C1 segment of cervical spinal cord (tissue), 14 donors: ENCODE data around the gene CLEC14A.

Experiments used
- DNase-seq, 14 donors: peaks; one replicate each; lab custom pipeline; 2025; lab: John Stamatoyannopoulos, UW

The CLEC14A gene

GRCh38 chr14:38248321-38249028, 7.4 kb downstream of the CLEC14A start:
- DNase-seq, result no peak

DNA sequence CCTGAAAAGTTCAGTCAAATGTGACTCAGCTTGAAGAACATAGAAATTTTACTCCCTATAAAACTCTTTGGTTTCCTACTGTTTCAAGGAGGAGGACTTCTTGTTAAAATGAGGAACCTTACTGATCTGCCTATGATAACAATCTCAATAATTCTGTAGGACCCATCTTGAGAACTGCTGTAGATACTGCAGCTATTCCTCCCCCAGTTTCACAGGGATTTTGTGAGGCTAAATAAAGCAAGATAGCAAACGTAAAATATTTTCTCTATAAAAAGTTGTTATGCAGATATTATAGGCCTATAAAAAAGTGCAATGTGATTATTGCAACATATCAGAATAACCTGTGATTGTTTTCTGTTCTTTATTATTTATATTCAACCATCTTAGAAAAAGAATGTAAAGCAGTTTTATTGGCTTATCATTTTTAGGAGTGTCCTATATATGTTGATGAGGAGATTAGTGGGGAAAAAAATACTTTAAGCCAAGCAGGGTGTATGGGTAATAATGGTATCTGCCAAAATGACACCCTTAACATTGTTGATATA, 12.1 kb downstream of the CLEC14A start:
- DNase-seq, result no peak

- DNase-seq, result no peak
Observed at GRCh38 chr14:38238878-38239277, 17.0 kb downstream of the CLEC14A start.

- no peak for DNase-seq
Observed at GRCh38 chr14:38238332-38238731, 17.6 kb downstream of the CLEC14A start.

DNA sequence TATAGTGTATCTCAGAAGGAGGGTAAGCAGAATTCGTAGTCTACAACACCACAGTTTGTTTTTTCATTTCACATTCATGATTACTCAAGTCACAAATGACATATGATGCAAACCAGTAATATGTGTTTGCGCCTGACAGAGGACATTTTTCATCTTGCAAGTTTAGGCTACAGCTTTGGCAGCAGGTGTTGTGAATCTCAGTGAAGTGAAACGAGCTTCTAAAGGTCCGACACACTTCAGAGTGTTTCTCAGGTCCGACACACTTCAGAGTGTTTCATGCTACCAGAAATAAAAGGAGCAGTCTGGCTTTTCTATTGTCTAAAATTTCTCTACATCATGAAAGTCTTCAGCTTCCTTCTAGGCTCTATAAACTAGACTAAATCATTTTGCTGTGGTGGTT, 22.7 kb downstream of the CLEC14A start:
- DNase-seq, result no peak

DNA sequence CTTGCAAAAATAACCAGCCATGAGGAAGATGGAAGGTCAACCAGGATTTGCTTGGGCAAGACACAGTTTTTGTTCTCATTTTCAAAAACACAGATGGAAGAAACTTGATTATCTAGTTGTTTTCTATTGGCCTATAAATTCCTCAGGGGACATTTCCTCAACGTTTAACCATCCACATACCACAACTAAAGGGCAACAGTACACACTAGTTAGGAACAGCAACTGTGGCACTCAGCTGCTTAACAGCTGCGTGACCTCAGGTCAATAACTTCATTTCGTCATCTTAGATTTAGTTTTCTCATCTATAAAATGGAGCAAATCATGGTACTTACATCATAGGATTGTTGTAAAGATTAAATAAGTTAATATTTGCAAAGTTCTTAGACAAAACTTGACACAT, 29.5 kb downstream of the CLEC14A start:
- no peak for DNase-seq

- DNase-seq, result no peak
Observed at GRCh38 chr14:38225946-38226345, 29.9 kb downstream of the CLEC14A start.

- no peak for DNase-seq
Observed at GRCh38 chr14:38224338-38224737, 31.6 kb downstream of the CLEC14A start.

- DNase-seq, result no peak
Observed at GRCh38 chr14:38221077-38221476, 34.8 kb downstream of the CLEC14A start.

GRCh38 chr14:38217553-38217952, 38.3 kb downstream of the CLEC14A start:
- DNase-seq, result no peak

DNA sequence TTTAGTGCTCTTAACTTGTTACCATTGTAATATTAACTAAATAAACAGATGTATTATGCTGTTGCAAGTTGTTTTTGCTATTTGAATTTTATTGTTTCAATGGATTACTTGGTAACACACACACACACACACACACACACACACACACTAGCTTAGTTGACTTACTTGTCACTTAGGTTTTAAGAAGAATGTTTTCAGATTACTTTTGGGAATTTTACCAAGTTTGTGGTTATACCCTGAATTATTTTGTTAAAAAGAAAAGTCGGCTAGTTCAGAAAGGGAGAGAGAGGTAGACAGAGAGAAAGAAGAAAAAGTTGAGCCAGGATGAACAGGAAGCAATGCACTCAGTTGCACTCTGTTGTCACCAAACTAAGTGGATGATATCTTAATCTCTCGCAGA, 42.9 kb downstream of the CLEC14A start:
- no peak for DNase-seq

GRCh38 chr14:38212111-38212510, 43.8 kb downstream of the CLEC14A start:
- no peak for DNase-seq

- DNase-seq, result no peak
Observed at GRCh38 chr14:38211255-38211735, 44.6 kb downstream of the CLEC14A start.

GRCh38 chr14:38210587-38211216, 45.2 kb downstream of the CLEC14A start:
- no peak for DNase-seq

- no peak for DNase-seq
Observed at GRCh38 chr14:38209572-38210557, 46.0 kb downstream of the CLEC14A start.

GRCh38 chr14:38208618-38209562, 47.0 kb downstream of the CLEC14A start:
- no peak for DNase-seq

DNA sequence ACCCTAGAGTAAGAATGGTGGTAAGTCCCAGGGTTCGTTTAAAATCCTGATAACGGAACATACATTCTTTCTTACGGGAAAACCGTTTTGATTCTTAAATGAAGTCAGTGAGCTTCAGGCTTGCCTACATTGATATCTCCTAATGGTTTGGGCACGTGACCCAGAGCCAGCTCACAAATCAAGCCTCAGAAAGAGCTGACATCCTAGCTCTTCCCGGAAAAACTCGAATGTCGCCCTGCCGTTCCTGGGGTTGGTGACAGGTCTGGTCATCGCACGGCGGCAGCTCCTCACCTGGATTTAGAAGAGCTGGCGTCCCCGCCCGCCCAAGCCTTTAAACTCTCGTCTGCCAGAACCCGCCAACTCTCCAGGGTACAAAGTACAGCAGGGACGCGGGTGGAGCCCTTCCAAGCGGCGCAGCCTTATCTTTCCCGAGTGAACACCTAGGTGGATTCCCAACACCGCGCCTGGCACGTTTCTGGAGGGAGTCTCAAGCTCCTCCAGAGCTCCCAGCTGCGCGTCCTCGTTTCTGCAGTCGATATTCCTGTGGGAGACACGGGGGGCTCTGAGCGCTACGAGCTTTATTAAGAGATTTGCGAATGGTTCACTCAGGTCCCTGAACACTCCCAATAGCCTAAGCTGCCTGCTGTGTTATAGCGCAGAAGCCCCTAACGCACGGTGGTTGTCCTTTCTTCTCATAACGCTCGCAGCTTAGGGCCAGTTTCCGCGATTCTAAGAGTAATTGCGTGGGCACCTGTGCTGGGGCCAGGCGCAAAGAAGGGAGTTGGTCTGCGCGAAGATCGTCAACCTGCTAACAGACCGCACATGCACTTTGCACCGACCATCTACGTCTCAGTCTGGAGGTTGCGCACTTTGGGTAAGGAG, 47.9 kb downstream of the CLEC14A start, which contains the start of gene SSTR1:
Gene SSTR1 (plus strand): TSS at position 169 of the 882 bp plus-strand sequence. CDS start 1,486 bp downstream, outside the sequence.
- DNase-seq, result no peak

DNA sequence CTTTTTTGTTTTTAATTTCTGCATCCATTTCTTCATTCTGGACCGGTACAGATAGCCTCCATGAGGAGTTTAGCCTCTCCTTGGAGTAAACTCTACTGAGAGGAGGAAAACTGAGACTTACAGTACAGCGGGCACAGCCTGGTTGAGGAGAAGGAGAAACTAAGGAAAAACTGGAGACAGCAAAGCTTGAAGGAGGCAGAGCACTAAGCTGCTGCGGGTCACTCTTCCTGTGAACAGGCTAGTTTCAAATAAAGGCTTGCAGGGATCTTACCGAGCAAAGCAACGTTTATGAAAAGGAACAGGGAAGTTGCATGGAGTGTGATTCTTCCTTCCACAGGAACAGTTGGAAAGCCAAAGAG, 48.5 kb downstream of the CLEC14A start:
- DNase-seq, result no peak

DNA sequence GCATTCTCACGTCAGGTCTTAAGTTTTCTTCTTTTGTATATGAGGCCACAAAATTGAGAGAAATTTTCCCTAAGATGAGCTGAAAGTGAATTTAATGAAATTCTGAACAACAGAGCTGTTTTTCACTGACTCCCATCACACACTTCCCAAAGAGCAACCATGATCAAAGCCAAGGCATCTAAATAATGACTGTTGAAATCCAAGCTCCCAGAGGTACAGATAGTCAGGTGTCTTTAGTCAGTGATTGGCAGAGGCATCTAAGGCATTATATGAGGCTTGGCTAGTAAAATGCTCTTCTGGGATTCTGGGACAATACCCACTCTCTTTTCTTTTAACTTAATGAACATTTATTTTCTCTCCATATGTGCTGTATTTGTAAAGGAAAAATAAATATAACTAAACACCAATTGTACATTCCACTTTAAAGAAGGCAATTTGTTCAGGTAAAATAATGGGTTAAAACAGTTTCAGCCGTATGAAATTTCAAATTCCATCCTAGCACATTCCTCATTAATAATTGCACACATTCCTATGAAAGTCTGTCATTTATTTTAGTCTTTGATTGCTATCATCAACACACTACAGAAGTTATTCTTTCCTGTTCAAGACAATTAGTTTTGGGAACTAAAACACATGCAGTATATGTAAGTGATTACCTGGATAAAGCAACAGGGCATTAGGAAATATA, 49.1 kb downstream of the CLEC14A start:
- no peak for DNase-seq
